Left ventricle myocardium inferior (tissue), 1 donor: ENCODE results near the gene PTPRN2. TPM values are rescaled to one million over a fixed set of nuclear protein-coding genes. Genes with fewer than 3 reads are reported as not detected.

Experiments used
- DNase-seq: peaks from one replicate; pipeline ENCODE4 v3.0.0-alpha.2; 2020
- H3K27ac ChIP-seq: fragments of 200-600 bp; replicated peaks from 2 replicates; pipeline ENCODE4 v1.8.0; 2021
- H3K27me3 ChIP-seq: fragments of 200-600 bp; 2 replicates; pipeline ENCODE4 v1.8.0; 2021; ENCODE audit warnings: low read depth
- H3K36me3 ChIP-seq: fragments of 200-600 bp; 2 replicates; pipeline ENCODE4 v1.8.0; 2021
- H3K4me1 ChIP-seq: fragments of 200-600 bp; 2 replicates; pipeline ENCODE4 v1.8.0; 2021
- H3K4me3 ChIP-seq: fragments of 200-600 bp; 2 replicates; pipeline ENCODE4 v1.8.0; 2021; ENCODE audit warnings: mild to moderate bottlenecking, moderate library complexity
- H3K9me3 ChIP-seq: fragments of 200-600 bp; replicated peaks from 2 replicates; pipeline ENCODE4 v1.8.0; 2021
- intact Hi-C: fragments of 100-400 bp; cut with micrococcal nuclease; formaldehyde crosslinking; loops from one replicate; pipeline ENCODE4 v1.11.0; 2022
- total RNA-seq: library from RNA; stranded (reverse); fragmentation: NEBNext Ultra II Directional; extraction: Animal tissue kit (Norgen Biotek cat#: 25700); gene quantifications from one replicate; pipeline ENCODE4 v1.2.1, GENCODE V29; 2021
- TF ChIP-seq, protein P1 (sequence below): fragments of 200-600 bp; IDR thresholded peaks from 2 replicates; pipeline ENCODE4 v1.8.0; 2021; ENCODE audit warnings: antibody characterized with exemption, mild to moderate bottlenecking, borderline replicate concordance
- donor health status: DM: no; HTN: yes; CAD: no; lungs with severe emphysema.

The PTPRN2 gene
- total RNA-seq, 1 donor from 2014 or later: 1.3 TPM

DNA sequence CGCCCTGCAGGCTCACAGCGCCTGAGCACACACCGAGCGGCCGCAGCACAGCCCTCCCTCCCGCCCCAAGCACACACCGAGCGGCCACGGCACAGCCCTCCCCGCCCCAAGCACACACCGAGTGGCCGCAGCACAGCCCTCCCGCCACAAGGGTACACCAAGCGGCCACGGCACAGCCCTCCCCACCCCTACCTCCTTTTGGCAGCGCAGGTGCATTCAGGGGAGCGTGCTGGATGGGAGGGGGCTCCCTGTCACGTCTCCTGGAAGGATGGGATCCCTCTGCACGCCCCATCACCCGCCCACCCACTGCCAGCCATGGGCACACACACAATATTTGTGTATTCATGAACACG, 768.2 kb downstream of the PTPRN2 start:
- no peak overlapping the region for H3K27ac ChIP-seq
- TF ChIP-seq, protein P1, sequence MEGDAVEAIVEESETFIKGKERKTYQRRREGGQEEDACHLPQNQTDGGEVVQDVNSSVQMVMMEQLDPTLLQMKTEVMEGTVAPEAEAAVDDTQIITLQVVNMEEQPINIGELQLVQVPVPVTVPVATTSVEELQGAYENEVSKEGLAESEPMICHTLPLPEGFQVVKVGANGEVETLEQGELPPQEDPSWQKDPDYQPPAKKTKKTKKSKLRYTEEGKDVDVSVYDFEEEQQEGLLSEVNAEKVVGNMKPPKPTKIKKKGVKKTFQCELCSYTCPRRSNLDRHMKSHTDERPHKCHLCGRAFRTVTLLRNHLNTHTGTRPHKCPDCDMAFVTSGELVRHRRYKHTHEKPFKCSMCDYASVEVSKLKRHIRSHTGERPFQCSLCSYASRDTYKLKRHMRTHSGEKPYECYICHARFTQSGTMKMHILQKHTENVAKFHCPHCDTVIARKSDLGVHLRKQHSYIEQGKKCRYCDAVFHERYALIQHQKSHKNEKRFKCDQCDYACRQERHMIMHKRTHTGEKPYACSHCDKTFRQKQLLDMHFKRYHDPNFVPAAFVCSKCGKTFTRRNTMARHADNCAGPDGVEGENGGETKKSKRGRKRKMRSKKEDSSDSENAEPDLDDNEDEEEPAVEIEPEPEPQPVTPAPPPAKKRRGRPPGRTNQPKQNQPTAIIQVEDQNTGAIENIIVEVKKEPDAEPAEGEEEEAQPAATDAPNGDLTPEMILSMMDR: no peak

DNA sequence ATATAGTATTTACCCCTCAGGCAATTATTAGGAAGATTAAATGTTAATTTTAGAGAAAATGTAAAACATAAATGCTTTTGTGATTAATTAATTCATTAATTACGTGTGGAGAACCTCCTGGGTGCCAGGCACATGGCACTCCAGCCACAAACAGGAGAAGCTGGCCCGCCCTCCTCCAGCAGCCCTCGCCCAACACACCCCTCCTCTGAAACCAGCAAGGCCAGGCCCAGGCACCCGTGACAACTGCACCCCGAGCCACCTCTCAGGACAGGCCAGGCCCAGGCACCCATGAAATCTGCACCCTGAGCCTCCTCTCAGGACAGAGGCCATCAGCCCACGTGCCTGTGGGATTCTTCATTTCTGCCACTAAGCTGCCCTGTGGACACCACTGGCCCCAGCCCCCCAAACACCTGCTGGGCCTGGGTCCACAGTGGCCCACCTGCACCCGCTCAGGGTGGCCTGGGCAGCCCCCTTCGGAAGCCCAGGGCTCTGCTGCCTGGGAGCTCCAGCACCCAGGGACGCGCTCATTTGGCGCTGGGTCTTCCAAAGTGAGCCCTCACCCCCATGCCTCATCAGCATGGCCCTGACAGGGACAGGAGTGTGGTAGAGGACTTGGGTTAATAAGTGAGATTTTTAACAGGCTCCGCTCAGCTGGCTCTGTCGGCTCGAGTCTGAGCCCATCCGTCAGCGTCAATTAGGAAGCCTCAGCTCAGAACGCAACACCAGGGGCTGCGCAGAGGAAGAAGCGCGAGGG, 768.7 kb downstream of the PTPRN2 start:
- H3K36me3 ChIP-seq: no peaks in the 10 kb centered on the region
- TF ChIP-seq, protein P1: no peak

More for the DNA sequence above, 768.2 kb downstream of the PTPRN2 start:
- intact Hi-C loops: no loop called here
- no peak for DNase-seq
- Histone ChIP-seq H3K9me3 (no peaks in the 10 kb centered on the region), H3K36me3 (no peaks in the 10 kb centered on the region), H3K4me3 (no peak overlapping the region), H3K4me1 (no peaks in the 10 kb centered on the region), H3K27me3 (peaks cover 47% of the 10 kb centered on the region)

DNA sequence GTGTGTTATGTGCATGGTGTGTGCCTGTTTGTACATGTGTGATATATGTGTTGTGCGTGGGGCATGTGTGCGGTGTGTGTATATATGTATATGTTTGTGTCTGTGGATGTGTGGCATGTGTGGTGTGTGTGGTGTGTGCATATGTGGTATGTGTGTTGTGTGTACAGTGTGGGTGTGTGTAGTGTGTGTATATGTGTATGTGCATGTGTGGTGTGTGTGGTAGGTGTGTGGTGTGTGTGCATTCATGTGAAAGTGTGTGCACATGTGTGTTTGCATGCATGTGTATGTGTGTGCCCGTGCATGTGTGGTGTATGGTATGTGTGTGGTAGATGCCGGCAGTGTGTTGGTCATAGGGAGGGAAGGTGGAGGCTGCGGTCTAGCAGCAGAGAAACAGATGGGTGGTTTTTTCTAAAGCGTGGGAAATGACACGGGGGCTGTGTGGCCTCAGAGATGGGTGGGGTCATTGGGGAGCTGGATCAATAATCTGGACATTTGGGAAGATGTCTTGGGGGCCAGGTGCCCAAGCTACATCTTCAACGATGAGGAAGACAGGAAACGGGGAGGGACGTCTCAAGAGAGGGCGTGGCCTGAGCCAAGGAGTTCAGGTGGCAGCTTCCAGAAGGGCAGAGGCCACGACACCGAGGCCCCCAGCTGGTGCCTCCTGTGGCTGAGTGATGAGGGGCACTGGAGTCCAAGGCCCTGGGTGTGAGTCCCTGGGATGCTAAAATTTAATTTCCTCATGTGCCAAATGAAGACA, 769.5 kb downstream of the PTPRN2 start:
- intact Hi-C loops: no loop called here
- Histone ChIP-seq H3K4me3 (no peak overlapping the region), H3K27me3 (peaks cover 36% of the 10 kb centered on the region), H3K9me3 (no peaks in the 10 kb centered on the region), H3K4me1 (no peaks in the 10 kb centered on the region), H3K36me3 (no peaks in the 10 kb centered on the region), H3K27ac (no peak overlapping the region)
- TF ChIP-seq, protein P1: no peak
- no peak for DNase-seq

More for the DNA sequence above, 768.7 kb downstream of the PTPRN2 start:
- H3K9me3 ChIP-seq: no peaks in the 10 kb centered on the region
- DNase-seq: no peak
- H3K27me3 ChIP-seq: peaks cover 41% of the 10 kb centered on the region
- no peak overlapping the region for H3K27ac ChIP-seq
- no peak overlapping the region for H3K4me3 ChIP-seq
- H3K4me1 ChIP-seq: no peaks in the 10 kb centered on the region
- intact Hi-C loops: no loop called here

DNA sequence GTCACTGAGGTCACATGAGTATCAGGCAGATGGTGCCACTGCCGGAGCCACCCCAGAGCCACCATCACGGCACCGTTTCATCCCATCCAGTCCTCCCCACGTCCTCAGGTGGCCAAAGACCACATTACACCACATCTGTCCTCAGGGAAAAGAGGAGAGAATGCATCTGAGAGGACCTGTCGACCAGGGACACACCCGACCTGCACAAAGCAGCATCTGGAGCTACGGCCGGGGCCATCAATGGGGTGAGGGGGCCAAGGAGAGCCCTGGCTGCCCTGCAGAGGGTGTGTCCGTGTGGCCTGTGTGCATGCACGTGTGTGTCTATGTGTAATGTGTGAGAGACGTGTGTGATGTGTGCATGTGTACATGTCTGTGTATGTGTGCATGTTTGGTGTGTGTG, 770.2 kb downstream of the PTPRN2 start:
- no peaks in the 10 kb centered on the region for H3K9me3 ChIP-seq
- H3K27me3 ChIP-seq: peaks cover 30% of the 10 kb centered on the region
- intact Hi-C loops: no loop called here
- no peak overlapping the region for H3K4me3 ChIP-seq
- TF ChIP-seq, protein P1: no peak
- DNase-seq: no peak
- no peak overlapping the region for H3K27ac ChIP-seq
- no peaks in the 10 kb centered on the region for H3K4me1 ChIP-seq
- no peaks in the 10 kb centered on the region for H3K36me3 ChIP-seq

DNA sequence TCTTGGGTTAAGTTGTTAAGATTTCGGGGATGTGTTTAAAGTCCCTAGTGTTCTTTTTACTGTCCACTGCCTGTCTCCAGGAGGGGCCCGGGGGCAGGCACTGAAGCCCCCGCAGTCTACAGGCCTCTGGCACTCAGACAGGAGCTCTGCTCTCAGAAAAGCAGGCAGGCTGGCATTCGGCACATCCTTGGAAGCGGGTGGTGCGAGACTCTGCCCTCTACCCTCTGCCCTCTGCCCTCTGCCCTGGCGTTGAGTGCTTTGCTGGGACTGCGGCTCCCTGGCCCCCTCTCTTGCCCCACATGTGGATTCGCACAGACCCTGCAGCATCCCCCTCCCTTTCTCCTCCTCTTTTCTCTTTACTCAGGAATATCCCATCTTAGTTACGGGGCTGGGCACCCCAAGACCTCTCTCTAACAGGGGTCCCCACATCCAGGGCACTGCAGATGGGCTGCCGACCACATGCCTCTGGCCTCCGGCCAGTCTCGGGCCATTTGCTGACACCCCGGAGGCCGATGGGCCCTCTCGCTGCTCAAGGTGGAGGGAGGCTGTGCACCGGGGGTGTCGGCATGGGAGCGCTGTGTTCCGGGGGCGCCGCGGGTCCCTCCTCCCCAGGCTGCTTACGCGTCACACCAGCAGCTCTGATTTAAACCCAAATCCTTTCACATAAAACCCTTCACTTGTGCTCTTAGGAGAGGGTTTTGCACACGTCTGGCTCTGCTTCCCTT, 770.9 kb downstream of the PTPRN2 start:
- no peak for DNase-seq
- TF ChIP-seq, protein P1: no peak
- intact Hi-C loops: no loop called here

More for the DNA sequence above, 770.9 kb downstream of the PTPRN2 start:
- H3K36me3 ChIP-seq: no peaks in the 10 kb centered on the region
- H3K27ac ChIP-seq: no peak overlapping the region
- H3K4me3 ChIP-seq: no peak overlapping the region
- no peaks in the 10 kb centered on the region for H3K4me1 ChIP-seq
- H3K9me3 ChIP-seq: no peaks in the 10 kb centered on the region
- H3K27me3 ChIP-seq: peaks cover 28% of the 10 kb centered on the region
